Dermis blood vessel endothelial cell (primary cell): ENCODE results near the gene SMURF2. TPM values are rescaled to one million over a fixed set of nuclear protein-coding genes. Genes with fewer than 3 reads are reported as not detected.

ENCODE experiments used
- DNase-seq: peaks from one replicate; pipeline ENCODE4 v3.0.0; 2010
- total RNA-seq: library from RNA; depleted of rRNA; stranded (reverse); fragments of >200 nt; gene quantifications from 2 replicates; pipeline ENCODE4 v1.2.3, GENCODE V29; 2014

The SMURF2 gene
- total RNA-seq, 1 donor from 2014 or later, result 124 TPM

DNA sequence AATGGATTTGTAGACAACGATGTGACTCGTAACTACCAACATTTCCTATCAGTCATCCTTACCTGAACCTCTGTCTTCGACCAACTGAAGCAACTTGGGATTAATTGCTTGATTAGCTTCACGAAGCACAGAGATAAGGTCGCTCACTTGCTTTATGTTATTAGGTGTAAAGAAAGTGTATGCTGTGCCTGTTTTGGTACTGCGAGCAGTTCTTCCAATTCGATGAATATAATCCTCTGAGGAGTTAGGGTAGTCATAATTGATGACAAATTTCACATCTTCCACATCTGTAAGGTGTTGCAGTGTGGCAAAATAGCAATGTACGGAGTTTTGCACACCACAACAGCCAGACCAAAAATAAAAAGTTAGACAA lies 161.6 kb downstream of the SMURF2 start:
- DNase-seq, result no peak

DNA sequence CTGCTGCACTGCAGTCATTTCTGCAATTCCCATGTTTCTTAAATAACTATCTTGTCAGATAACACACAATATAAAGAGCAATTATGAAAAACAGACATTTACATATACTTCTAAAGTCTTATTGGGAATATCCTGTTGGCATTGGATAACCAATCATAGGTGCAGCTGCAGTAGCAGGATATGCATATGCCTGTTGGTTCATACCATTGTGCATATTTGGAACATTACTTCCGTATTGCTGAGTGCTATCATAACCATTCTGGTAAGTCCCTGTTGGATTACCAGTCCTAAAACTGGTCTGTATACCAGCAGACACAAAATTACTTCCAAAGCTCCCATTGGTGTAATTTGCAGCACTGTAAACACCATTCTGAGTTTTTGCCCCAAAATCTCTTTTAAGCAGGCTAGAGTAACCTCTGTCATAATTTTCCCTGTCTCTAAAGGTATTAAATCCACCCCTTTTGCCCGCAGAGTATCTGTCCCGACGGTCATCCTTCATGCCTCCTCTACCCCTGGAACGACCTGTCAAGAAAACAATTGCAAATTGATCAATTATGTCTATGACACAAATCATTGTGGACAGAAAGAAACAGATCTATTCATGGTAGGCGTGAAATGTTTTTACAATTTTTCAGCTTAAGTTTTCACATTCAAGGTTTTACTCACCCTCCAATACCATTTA lies 162.2 kb downstream of the SMURF2 start:
- peak; percentile 35 for DNase-seq

DNA sequence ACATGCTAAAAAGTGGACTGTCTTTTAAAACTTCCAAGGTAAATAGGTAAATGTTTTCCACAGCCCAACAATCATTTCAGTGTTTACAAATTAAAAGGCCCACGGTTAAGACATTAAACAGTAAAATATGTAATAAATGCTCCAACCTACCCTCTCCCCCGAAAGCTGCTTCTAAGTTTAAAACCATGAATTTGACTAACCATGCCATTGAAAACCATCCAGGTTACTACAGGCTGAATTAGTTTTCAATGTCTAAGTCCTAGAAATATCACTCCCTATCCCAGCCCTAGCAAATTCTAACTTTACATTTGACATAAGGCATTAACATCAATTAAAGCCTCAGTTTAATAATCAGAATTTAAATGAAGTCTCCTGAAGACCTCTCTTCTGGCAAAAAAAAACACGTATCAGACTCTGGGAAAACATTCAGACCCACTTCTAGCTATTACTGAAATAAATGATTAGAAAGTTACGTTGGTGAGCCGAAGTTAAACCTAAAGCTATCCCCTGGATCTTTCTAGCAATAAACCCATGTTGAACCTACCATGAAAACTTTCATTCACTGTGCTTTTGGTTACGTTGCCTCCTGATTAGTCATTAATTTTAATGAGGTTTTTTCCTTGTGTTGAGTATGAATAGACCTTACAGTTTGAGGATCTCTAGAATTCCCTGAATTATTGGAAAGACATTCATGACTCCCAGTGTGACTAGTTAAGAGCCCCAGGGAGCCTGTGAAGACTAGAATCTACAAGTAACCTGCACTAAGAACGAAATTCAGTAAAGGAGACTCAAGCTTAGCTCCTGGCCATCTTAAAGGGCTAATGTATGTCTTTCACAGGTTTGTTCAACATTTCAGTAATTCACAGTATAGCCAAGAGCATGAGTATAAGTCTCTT lies 163.6 kb downstream of the SMURF2 start:
- peak; percentile 11 for DNase-seq

DNA sequence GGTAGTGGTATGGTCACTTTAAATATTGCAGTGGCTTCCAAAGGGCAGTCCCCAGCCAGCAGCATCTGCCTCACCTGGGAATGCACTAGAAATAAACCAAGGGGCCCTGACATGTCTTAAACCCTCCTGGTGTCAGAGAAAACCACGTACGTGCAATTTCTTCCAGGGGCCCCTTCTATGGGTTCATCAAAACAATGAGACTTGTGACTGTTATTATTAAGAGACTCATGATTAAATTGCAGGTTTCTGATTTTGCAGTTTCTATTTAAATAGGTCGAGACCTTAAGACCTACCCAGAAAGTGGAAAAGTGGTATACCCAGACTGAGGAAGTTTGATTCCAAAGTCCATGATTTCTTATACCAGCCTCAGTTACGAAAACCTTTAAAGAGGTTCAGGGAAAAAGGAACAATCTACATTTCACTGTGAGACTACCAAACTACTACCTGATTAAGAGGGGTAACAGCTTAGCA lies 164.5 kb downstream of the SMURF2 start:
- no peak for DNase-seq

DNA sequence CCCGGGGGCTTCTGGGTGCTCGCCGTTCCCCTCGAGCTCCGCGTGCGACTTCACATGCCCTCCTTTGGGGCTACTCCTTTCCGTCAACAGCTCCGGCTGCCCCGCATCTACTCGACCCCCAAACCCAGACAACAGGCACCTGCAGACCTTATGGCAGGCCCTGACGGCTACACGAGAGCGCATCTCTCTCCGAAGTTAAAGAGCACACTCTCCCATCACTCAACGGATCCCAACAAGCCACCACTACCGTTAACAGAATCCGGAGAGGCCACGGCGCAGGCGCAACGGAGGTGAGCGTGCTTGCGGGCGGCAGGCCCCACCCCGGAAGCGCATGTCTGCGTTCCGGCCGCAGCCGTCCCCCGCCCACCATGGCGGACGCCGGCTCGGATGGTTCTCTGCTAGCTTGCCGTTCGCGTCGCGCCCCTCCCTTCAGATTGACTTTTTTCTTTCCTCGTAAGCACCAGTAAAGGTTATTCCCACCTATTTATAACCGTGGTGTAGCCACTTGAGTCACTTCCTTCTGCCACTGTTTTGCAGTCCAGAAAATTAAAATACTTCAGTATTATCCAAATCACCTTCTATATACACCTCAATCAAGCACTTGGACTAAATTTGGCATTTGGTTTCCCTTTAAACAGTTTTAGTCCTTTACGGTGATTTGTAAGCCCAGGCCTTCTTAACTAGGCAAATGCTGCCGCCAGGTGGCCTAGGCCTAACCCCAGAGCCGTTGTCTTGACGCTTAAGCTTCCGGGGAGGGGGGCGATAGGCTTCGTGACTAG lies 165.1 kb downstream of the SMURF2 start, which contains the start of gene POLG2:
Gene POLG2, minus strand, starts transcription at position 269 of the 779 bp plus-strand sequence. Its CDS starts 86 bp downstream, at position 183.
- peak; percentile 95 for DNase-seq

DNA sequence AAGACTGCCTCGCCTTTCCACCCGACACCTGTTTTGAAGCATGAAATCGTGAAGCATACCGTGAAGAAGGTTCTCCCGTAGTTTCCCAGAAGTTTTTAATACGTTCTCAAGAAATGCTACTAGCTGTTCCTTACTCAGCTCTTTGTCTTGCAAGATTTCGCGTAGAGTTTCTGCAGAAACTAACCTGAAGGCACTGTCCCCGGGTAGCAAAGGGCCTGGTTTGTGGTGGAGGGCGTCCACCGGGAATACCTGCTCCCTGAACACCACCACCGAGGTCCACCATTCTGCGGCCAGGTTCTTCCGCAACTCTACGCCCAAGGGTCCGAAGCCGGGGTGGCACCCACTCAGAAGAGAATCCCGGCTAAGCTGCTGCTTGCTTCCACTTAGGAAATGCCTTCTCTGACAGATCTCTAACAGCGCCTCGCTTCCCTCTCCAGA lies 165.7 kb downstream of the SMURF2 start:
- DNase-seq, result no peak

Other genes starting within 250 kb of the SMURF2 start
- gene MILR1, start 213.2 kb downstream of the SMURF2 start, total RNA-seq, result 2.7 and 3.2 TPM in 2 replicates
- 5.9 and 8.7 TPM in 2 replicates for gene POLG2, start 165.3 kb downstream of the SMURF2 start, total RNA-seq
- gene DDX5, start 156.0 kb downstream of the SMURF2 start, total RNA-seq, result 520 and 574 TPM in 2 replicates
- 16.1 and 23.1 TPM in 2 replicates for gene CEP95, start 155.3 kb downstream of the SMURF2 start, total RNA-seq